Measurements from ENCODE around the gene RBFOX2.

Gene RBFOX2

GRCh38 chr22:35888181-35888870 lies 140.3 kb downstream of the RBFOX2 start:
- Histone ChIP-seq H3K36me3 (ENCODE audit: control insufficient read depth, insufficient read depth, low read length) (no peaks in the 10 kb centered on the region), H3K4me3 (ENCODE audit: low read depth, low read length) (no peak overlapping the region), H3K9ac (ENCODE audit: low read depth, low read length) (no peak overlapping the region), H3K9me3 (ENCODE audit: control insufficient read depth, insufficient read depth, low read length) (no peaks in the 10 kb centered on the region), H3K27me3 (ENCODE audit: control insufficient read depth, insufficient read depth, low read length) (no peaks in the 10 kb centered on the region), H3K4me1 (ENCODE audit: control insufficient read depth, insufficient read depth, low read length) (no peaks in the 10 kb centered on the region)

GRCh38 chr22:35887296-35887875 lies 141.2 kb downstream of the RBFOX2 start:
- peaks cover 7% of the 10 kb centered on the region for H3K4me1 ChIP-seq (ENCODE audit: control insufficient read depth, insufficient read depth, low read length)
- H3K9ac ChIP-seq (ENCODE audit: low read depth, low read length): no peak overlapping the region
- H3K27me3 ChIP-seq (ENCODE audit: control insufficient read depth, insufficient read depth, low read length): no peaks in the 10 kb centered on the region
- H3K4me3 ChIP-seq (ENCODE audit: low read depth, low read length): no peak overlapping the region
- H3K9me3 ChIP-seq (ENCODE audit: control insufficient read depth, insufficient read depth, low read length): no peaks in the 10 kb centered on the region
- no peaks in the 10 kb centered on the region for H3K36me3 ChIP-seq (ENCODE audit: control insufficient read depth, insufficient read depth, low read length)

GRCh38 chr22:35886309-35886708 lies 142.3 kb downstream of the RBFOX2 start:
- H3K4me3 ChIP-seq (ENCODE audit: low read depth, low read length): no peak overlapping the region
- no peak overlapping the region for H3K9ac ChIP-seq (ENCODE audit: low read depth, low read length)
- no peaks in the 10 kb centered on the region for H3K27me3 ChIP-seq (ENCODE audit: control insufficient read depth, insufficient read depth, low read length)
- H3K9me3 ChIP-seq (ENCODE audit: control insufficient read depth, insufficient read depth, low read length): no peaks in the 10 kb centered on the region
- H3K4me1 ChIP-seq (ENCODE audit: control insufficient read depth, insufficient read depth, low read length): peaks cover 7% of the 10 kb centered on the region
- no peaks in the 10 kb centered on the region for H3K36me3 ChIP-seq (ENCODE audit: control insufficient read depth, insufficient read depth, low read length)

- no peaks in the 10 kb centered on the region for H3K9me3 ChIP-seq (ENCODE audit: control insufficient read depth, insufficient read depth, low read length)
- no peaks in the 10 kb centered on the region for H3K27me3 ChIP-seq (ENCODE audit: control insufficient read depth, insufficient read depth, low read length)
- H3K4me3 ChIP-seq (ENCODE audit: low read depth, low read length): no peak overlapping the region
- peaks cover 7% of the 10 kb centered on the region for H3K4me1 ChIP-seq (ENCODE audit: control insufficient read depth, insufficient read depth, low read length)
- H3K36me3 ChIP-seq (ENCODE audit: control insufficient read depth, insufficient read depth, low read length): no peaks in the 10 kb centered on the region
- no peak overlapping the region for H3K9ac ChIP-seq (ENCODE audit: low read depth, low read length)
These were observed 144.1 kb downstream of the RBFOX2 start for GRCh38 chr22:35884529-35884928.

- no peak overlapping the region for H3K9ac ChIP-seq (ENCODE audit: low read depth, low read length)
- no peaks in the 10 kb centered on the region for H3K36me3 ChIP-seq (ENCODE audit: control insufficient read depth, insufficient read depth, low read length)
- no peaks in the 10 kb centered on the region for H3K27me3 ChIP-seq (ENCODE audit: control insufficient read depth, insufficient read depth, low read length)
- no peak overlapping the region for H3K4me3 ChIP-seq (ENCODE audit: low read depth, low read length)
- no peaks in the 10 kb centered on the region for H3K9me3 ChIP-seq (ENCODE audit: control insufficient read depth, insufficient read depth, low read length)
- peaks cover 7% of the 10 kb centered on the region for H3K4me1 ChIP-seq (ENCODE audit: control insufficient read depth, insufficient read depth, low read length)
These were observed 145.5 kb downstream of the RBFOX2 start for GRCh38 chr22:35883031-35883620.

- Histone ChIP-seq H3K9me3 (ENCODE audit: control insufficient read depth, insufficient read depth, low read length) (no peaks in the 10 kb centered on the region), H3K36me3 (ENCODE audit: control insufficient read depth, insufficient read depth, low read length) (no peaks in the 10 kb centered on the region), H3K9ac (ENCODE audit: low read depth, low read length) (no peak overlapping the region), H3K27me3 (ENCODE audit: control insufficient read depth, insufficient read depth, low read length) (no peaks in the 10 kb centered on the region), H3K4me3 (ENCODE audit: low read depth, low read length) (no peak overlapping the region), H3K4me1 (ENCODE audit: control insufficient read depth, insufficient read depth, low read length) (peaks cover 7% of the 10 kb centered on the region)
These were observed 146.2 kb downstream of the RBFOX2 start for GRCh38 chr22:35882211-35883030.

- H3K9ac ChIP-seq (ENCODE audit: low read depth, low read length): no peak overlapping the region
- H3K9me3 ChIP-seq (ENCODE audit: control insufficient read depth, insufficient read depth, low read length): no peaks in the 10 kb centered on the region
- H3K4me3 ChIP-seq (ENCODE audit: low read depth, low read length): no peak overlapping the region
- H3K36me3 ChIP-seq (ENCODE audit: control insufficient read depth, insufficient read depth, low read length): no peaks in the 10 kb centered on the region
- peaks cover 7% of the 10 kb centered on the region for H3K4me1 ChIP-seq (ENCODE audit: control insufficient read depth, insufficient read depth, low read length)
- no peaks in the 10 kb centered on the region for H3K27me3 ChIP-seq (ENCODE audit: control insufficient read depth, insufficient read depth, low read length)
These were observed 149.3 kb downstream of the RBFOX2 start for GRCh38 chr22:35879351-35879750.

GRCh38 chr22:35873426-35873825 lies 155.2 kb downstream of the RBFOX2 start:
- Histone ChIP-seq H3K9ac (ENCODE audit: low read depth, low read length) (no peak overlapping the region), H3K9me3 (ENCODE audit: control insufficient read depth, insufficient read depth, low read length) (no peaks in the 10 kb centered on the region), H3K36me3 (ENCODE audit: control insufficient read depth, insufficient read depth, low read length) (no peaks in the 10 kb centered on the region), H3K4me3 (ENCODE audit: low read depth, low read length) (no peak overlapping the region), H3K27me3 (ENCODE audit: control insufficient read depth, insufficient read depth, low read length) (no peaks in the 10 kb centered on the region), H3K4me1 (ENCODE audit: control insufficient read depth, insufficient read depth, low read length) (no peaks in the 10 kb centered on the region)

- no peak overlapping the region for H3K4me3 ChIP-seq (ENCODE audit: low read depth, low read length)
- H3K9ac ChIP-seq (ENCODE audit: low read depth, low read length): no peak overlapping the region
- no peaks in the 10 kb centered on the region for H3K36me3 ChIP-seq (ENCODE audit: control insufficient read depth, insufficient read depth, low read length)
- H3K27me3 ChIP-seq (ENCODE audit: control insufficient read depth, insufficient read depth, low read length): no peaks in the 10 kb centered on the region
- no peaks in the 10 kb centered on the region for H3K4me1 ChIP-seq (ENCODE audit: control insufficient read depth, insufficient read depth, low read length)
- no peaks in the 10 kb centered on the region for H3K9me3 ChIP-seq (ENCODE audit: control insufficient read depth, insufficient read depth, low read length)
These were observed 156.2 kb downstream of the RBFOX2 start for GRCh38 chr22:35872451-35872850.

- Histone ChIP-seq H3K27me3 (ENCODE audit: control insufficient read depth, insufficient read depth, low read length) (no peaks in the 10 kb centered on the region), H3K9me3 (ENCODE audit: control insufficient read depth, insufficient read depth, low read length) (no peaks in the 10 kb centered on the region), H3K36me3 (ENCODE audit: control insufficient read depth, insufficient read depth, low read length) (no peaks in the 10 kb centered on the region), H3K4me3 (ENCODE audit: low read depth, low read length) (no peak overlapping the region), H3K4me1 (ENCODE audit: control insufficient read depth, insufficient read depth, low read length) (no peaks in the 10 kb centered on the region), H3K9ac (ENCODE audit: low read depth, low read length) (no peak overlapping the region)
These were observed 157.9 kb downstream of the RBFOX2 start for GRCh38 chr22:35870517-35871293.

- Histone ChIP-seq H3K4me1 (ENCODE audit: control insufficient read depth, insufficient read depth, low read length) (no peaks in the 10 kb centered on the region), H3K36me3 (ENCODE audit: control insufficient read depth, insufficient read depth, low read length) (no peaks in the 10 kb centered on the region), H3K9me3 (ENCODE audit: control insufficient read depth, insufficient read depth, low read length) (no peaks in the 10 kb centered on the region), H3K4me3 (ENCODE audit: low read depth, low read length) (no peak overlapping the region), H3K9ac (ENCODE audit: low read depth, low read length) (no peak overlapping the region), H3K27me3 (ENCODE audit: control insufficient read depth, insufficient read depth, low read length) (no peaks in the 10 kb centered on the region)
These were observed 159.7 kb downstream of the RBFOX2 start for GRCh38 chr22:35868938-35869337.
